Subcutaneous abdominal adipose tissue (tissue), 5 donors: ENCODE data around the gene CFAP69.
A peak's percentile ranks its signal among the peaks of the same experiment; 100 is the strongest.

Experiments used
- H3K27ac ChIP-seq: one replicate; pipeline ENCODE4 v1.7.0; 2013; ENCODE audit warnings: low read depth, mild to moderate bottlenecking, inconsistent platforms, low read length, moderate library complexity
- H3K27me3 ChIP-seq, 5 donors: one replicate each; pipeline ENCODE4 v1.7.0; 2013; ENCODE audit warnings: low read length in 5 of 5, inconsistent platforms in 1 of 5; ENCODE audit not compliant: control insufficient read depth in 5 of 5, insufficient read depth in 4 of 5
- H3K36me3 ChIP-seq, 5 donors: one replicate each; pipeline ENCODE4 v1.7.0; 2013; ENCODE audit warnings: low read length in 5 of 5; ENCODE audit not compliant: control insufficient read depth in 5 of 5, insufficient read depth in 5 of 5
- H3K4me1 ChIP-seq, 5 donors: one replicate each; pipeline ENCODE4 v1.7.0; 2013; ENCODE audit warnings: low read length in 5 of 5, mild to moderate bottlenecking in 3 of 5, moderate library complexity in 1 of 5; ENCODE audit not compliant: control insufficient read depth in 5 of 5, insufficient read depth in 5 of 5
- H3K4me3 ChIP-seq, 5 donors: one replicate each; pipeline ENCODE4 v1.7.0; 2013; ENCODE audit warnings: low read length in 5 of 5, low read depth in 1 of 5
- H3K9ac ChIP-seq, 5 donors: one replicate each; pipeline ENCODE4 v1.7.0; 2013; ENCODE audit warnings: low read length in 5 of 5, mild to moderate bottlenecking in 4 of 5, moderate library complexity in 3 of 5
- H3K9me3 ChIP-seq, 5 donors: one replicate each; pipeline ENCODE4 v1.7.0; 2013; ENCODE audit warnings: low read length in 5 of 5; ENCODE audit not compliant: control insufficient read depth in 5 of 5
- donor health status: healthy.
- donor health status: healthy.
- donor health status: healthy.
- donor health status: healthy.
- donor health status: healthy.

CFAP69 gene, protein sequence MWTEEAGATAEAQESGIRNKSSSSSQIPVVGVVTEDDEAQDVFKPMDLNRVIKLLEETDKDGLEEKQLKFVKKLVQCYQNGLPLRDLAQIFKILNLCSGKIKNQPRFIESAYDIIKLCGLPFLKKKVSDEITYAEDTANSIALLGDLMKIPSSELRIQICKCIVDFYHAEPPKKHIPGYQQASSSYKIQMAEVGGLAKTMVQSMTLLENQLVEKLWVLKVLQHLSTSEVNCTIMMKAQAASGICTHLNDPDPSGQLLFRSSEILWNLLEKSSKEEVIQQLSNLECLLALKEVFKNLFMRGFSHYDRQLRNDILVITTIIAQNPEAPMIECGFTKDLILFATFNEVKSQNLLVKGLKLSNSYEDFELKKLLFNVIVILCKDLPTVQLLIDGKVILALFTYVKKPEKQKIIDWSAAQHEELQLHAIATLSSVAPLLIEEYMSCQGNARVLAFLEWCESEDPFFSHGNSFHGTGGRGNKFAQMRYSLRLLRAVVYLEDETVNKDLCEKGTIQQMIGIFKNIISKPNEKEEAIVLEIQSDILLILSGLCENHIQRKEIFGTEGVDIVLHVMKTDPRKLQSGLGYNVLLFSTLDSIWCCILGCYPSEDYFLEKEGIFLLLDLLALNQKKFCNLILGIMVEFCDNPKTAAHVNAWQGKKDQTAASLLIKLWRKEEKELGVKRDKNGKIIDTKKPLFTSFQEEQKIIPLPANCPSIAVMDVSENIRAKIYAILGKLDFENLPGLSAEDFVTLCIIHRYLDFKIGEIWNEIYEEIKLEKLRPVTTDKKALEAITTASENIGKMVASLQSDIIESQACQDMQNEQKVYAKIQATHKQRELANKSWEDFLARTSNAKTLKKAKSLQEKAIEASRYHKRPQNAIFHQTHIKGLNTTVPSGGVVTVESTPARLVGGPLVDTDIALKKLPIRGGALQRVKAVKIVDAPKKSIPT

DNA sequence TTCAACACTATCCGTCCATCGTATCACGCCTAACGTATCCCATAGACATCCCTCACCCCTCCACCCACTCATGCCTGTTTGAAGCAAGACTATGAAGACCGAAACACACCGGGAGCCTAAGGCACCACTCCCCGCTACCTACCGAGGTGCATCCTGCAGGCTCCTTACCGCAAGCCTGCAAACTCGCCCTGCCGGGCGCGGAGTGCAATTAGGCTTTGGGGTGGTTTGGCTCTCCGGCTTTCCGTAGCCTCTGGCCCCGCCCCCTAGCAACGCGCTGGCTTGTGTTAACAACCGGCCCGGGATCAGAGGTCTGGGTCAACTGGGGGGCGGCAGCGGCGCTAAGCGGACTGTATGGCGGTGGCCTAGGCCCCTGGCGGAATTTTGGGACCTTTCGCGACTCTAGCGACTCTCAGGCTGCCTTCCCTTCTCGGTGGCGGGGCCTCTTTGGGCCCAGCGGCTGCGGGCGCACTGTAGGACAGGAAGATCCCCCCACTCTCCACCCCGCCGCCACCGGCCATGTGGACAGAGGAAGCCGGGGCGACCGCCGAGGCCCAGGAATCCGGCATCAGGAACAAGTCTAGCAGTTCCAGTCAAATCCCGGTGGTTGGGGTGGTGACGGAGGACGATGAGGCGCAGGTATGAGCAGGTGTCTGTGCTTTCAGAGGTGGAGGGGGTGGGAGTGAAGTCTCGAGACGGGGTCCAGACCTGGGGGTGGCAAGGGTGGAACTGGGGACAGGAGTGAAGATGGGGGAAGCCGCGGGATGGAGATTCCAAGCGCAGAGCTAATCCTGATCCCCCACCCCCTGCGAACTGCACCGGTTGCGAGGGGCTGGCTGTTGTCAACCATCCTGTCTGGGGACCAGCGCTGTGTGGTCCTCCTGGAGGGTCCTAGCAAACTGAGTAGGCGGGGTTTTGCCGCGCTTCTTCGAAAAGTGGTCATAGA, at the start of gene CFAP69:
CFAP69 (plus strand) TSS at position 266 of the 943 bp plus-strand sequence; CDS start at position 517, 251 bp downstream.
- H3K4me3 ChIP-seq = peak within 1 kb of the TSS; percentile 82 to 99 (median 96)
- H3K4me1 ChIP-seq = peaks cover 6 to 34% (median 28%) of the 10 kb centered on the region in 5 donors
- peak within 1 kb of the TSS; percentile 89 for H3K27ac ChIP-seq

DNA sequence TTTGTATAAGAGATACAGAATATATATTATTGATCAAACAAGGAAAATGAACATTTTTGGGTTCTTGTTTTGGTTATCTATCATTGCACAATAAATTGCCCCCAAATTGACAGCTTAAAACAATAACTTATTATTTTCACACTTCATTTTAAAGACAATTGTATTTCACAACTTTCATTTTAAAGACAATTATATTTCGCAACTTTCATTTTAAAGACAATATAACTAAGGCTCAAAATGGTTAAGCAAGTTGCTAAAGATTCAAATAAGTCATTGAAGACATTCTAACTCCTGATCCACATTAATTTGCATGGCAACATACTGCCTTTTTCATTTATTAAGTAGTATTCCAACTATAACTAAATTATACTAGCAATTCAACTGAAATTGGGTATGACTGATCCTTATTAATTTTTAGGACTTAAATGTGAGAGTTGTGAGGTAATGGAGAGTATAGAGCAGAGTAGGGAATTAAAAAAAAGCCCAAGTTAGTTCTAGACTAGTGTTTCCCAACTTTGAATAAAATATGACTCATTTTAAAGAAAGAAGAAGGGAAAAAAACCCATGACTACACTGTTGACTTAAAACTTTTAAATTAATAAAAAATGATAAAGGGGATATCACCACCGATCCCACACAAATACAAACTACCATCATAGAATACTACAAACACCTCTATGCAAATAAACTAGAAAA, 43.3 kb upstream of the CFAP69 start:
- no peaks in the 10 kb centered on the region for H3K36me3 ChIP-seq
- H3K9me3 ChIP-seq = no peaks in the 10 kb centered on the region
- H3K27me3 ChIP-seq = no peaks in the 10 kb centered on the region

More for the DNA sequence above, at the start of gene CFAP69:
- Histone ChIP-seq H3K36me3 (no peaks in the 10 kb centered on the region), H3K9me3 (no peaks in the 10 kb centered on the region), H3K27me3 (peaks cover 0 to 3% (median 0%) of the 10 kb centered on the region in 5 donors), H3K9ac (peak within 1 kb of the TSS; percentile 78 to 98 (median 93))

DNA sequence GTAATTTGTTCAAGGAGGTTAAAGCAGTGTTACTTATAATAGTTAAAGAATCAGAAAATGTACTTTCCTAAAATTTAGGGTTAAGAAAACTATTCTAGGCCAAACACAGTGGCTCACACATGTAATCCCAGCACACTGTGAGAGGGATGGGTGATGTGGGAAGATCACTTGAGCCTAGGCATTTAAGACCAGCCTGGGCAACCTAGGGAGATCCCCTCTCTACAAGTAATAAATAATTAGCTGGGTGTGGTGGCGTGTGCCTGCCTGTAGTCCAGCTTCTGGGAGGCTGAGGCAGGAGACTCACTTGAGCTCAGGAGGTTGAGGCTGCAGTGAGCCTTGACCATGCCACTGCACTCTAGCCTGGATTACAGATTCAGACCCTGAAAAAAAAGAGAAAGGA, 37.0 kb upstream of the CFAP69 start:
- Histone ChIP-seq H3K36me3 (no peaks in the 10 kb centered on the region), H3K9me3 (no peaks in the 10 kb centered on the region), H3K4me3 (no peak overlapping the region), H3K27me3 (peaks cover 0 to 5% (median 0%) of the 10 kb centered on the region in 5 donors), H3K4me1 (peaks cover 0 to 18% (median 16%) of the 10 kb centered on the region in 5 donors), H3K27ac (no peak overlapping the region), H3K9ac (no peak overlapping the region)

More for the DNA sequence above, 43.3 kb upstream of the CFAP69 start:
- Histone ChIP-seq H3K27ac (no peak overlapping the region), H3K4me1 (no peaks in the 10 kb centered on the region), H3K4me3 (no peak overlapping the region), H3K9ac (no peak overlapping the region)

DNA sequence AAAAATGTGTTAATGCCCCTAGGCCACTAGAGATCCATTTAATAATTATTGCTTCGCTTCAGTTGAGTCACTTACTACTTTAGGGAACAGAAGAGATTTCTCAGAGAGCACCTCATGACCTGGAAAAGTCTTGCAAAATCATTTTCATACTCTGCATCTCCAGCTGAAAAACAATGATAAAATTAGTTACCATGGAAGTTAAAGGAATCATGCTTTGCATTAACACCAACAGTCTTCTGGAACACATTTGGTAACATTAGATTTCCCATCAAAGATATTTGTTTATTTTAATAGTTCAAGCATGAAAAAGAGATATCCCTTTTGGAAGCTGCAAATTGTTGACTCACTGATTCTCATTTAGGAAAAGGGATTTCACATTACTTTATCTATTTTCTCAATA, 35.2 kb upstream of the CFAP69 start:
- Histone ChIP-seq H3K9me3 (no peaks in the 10 kb centered on the region), H3K4me3 (no peak overlapping the region), H3K27ac (no peak overlapping the region), H3K27me3 (peaks cover 0 to 5% (median 0%) of the 10 kb centered on the region in 5 donors), H3K9ac (no peak overlapping the region), H3K4me1 (peaks cover 0 to 29% (median 18%) of the 10 kb centered on the region in 5 donors), H3K36me3 (no peaks in the 10 kb centered on the region)

DNA sequence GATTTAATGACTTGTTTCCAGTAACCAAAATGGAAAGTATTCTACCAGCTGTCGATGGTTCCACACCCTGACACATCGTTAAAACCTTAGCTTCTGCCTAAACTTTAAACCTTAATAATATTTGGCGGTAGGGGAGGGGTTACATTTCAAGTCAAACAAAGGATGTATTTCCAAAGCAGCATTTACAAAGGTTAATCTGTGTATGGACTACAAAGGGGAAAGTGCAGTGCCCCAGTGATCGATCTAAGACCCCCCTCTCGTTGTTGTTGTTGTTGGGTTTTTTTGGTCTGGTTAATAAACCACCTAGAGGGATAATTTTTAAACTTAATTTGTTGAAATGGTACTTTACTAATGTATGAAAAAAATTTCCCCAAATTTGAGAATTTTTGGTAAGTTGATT, 34.5 kb upstream of the CFAP69 start:
- peak overlapping the region; percentile 97 for H3K27ac ChIP-seq
- H3K4me1 ChIP-seq = peaks cover 0 to 33% (median 18%) of the 10 kb centered on the region in 5 donors
- H3K27me3 ChIP-seq = peaks cover 0 to 5% (median 0%) of the 10 kb centered on the region in 5 donors
- peak overlapping the region in 2 of 5 donors; percentile 68 to 95 for H3K9ac ChIP-seq
- H3K36me3 ChIP-seq = no peaks in the 10 kb centered on the region
- H3K4me3 ChIP-seq = peak overlapping the region in 2 of 5 donors; percentile 72 to 76
- no peaks in the 10 kb centered on the region for H3K9me3 ChIP-seq

DNA sequence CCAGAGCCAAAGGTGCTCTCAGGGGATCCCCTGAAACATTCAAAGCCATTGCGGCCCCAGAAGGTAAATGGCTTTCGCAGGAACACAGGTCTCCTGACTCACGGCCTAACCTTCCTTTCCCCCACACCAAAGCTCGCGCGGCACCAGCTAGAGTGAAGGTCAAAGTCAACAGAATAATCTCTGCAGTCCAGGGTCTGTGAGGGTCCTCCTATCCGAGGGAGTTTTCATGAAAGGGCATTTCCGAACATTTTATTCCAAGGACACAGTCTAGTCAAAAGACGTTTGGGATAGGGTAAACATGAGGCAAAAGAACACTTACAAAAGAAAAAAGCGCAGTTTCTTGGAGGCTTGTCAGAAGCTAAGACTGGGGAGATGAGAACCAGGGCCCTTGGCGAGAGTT, 34.0 kb upstream of the CFAP69 start:
- no peaks in the 10 kb centered on the region for H3K36me3 ChIP-seq
- peak overlapping the region; percentile 97 for H3K27ac ChIP-seq
- H3K9me3 ChIP-seq = no peaks in the 10 kb centered on the region
- peaks cover 0 to 5% (median 0%) of the 10 kb centered on the region in 5 donors for H3K27me3 ChIP-seq
- peaks cover 0 to 37% (median 18%) of the 10 kb centered on the region in 5 donors for H3K4me1 ChIP-seq
- H3K9ac ChIP-seq = peak overlapping the region; percentile 68 to 95 (median 77)
- H3K4me3 ChIP-seq = peak overlapping the region; percentile 61 to 91 (median 72)

DNA sequence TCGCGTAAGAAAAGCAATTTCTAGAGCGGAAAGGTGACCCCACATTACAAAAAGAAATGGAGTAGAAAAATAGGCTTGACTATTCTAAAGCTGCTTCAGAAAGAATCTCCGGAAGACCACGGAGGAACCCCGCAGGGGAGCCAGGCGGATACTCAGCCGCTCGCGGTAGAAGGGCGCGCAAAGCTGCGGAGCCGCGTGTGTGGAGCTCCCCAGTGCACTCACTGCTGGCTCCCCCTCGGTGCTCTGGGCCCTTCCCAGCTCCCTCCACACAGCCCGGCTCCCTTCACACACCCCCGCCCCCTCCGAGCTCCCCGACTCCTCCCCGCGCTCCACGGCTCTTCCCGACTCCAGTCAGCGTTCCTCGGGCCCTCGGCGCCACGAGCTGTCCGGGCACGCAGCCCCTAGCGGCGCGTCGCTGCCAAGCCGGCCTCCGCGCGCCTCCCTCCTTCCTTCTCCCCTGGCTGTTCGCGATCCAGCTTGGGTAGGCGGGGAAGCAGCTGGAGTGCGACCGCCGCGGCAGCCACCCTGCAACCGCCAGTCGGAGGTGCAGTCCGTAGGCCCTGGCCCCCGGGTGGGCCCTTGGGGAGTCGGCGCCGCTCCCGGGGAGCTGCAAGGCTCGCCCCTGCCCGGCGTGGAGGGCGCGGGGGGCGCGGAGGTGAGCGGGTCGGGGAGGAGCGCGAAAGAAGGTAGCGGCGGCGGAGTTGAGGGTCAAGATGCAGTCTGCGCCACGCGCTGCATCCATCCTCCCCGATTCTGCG, 33.4 kb upstream of the CFAP69 start, which contains the start of gene STEAP2:
STEAP2 (plus strand) TSS at position 350 of the 758 bp plus-strand sequence. CDS start 13,343 bp downstream, outside the sequence.
- Histone ChIP-seq H3K27ac (peak within 1 kb of the TSS; percentile 97), H3K9me3 (no peaks in the 10 kb centered on the region), H3K36me3 (no peaks in the 10 kb centered on the region), H3K9ac (peak within 1 kb of the TSS; percentile 68 to 95 (median 77)), H3K4me1 (peaks cover 0 to 39% (median 18%) of the 10 kb centered on the region in 5 donors), H3K27me3 (peaks cover 0 to 5% (median 0%) of the 10 kb centered on the region in 5 donors), H3K4me3 (peak within 1 kb of the TSS; percentile 61 to 91 (median 76))

DNA sequence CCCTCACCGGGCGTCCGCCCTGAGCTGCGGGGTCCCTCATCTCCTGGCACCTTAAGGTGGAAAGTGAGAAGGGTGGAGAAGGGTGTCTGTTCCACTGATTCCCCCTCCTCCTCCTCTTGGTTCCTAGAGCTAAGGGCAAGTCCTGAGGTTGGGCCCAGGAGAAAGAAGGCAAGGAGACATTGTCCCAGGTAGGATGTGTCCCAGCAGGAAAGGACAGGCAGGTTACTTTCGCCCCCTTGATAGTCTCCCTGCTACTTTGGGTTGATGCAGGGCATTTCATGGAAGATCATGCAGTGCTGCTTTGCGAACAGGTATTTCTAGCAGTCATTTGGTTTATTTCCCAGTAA, 32.9 kb upstream of the CFAP69 start:
- peaks cover 0 to 5% (median 0%) of the 10 kb centered on the region in 5 donors for H3K27me3 ChIP-seq
- peaks cover 0 to 39% (median 22%) of the 10 kb centered on the region in 5 donors for H3K4me1 ChIP-seq
- H3K4me3 ChIP-seq = peak overlapping the region; percentile 61 to 91 (median 76)
- H3K9ac ChIP-seq = peak overlapping the region; percentile 5 to 91 (median 71)
- peak overlapping the region; percentile 97 for H3K27ac ChIP-seq
- H3K36me3 ChIP-seq = no peaks in the 10 kb centered on the region
- no peaks in the 10 kb centered on the region for H3K9me3 ChIP-seq
